Measurements from ENCODE around the gene ATXN7L3. TPM values are rescaled to one million over a fixed set of nuclear protein-coding genes. Genes with fewer than 3 reads are reported as not detected.

The ATXN7L3 gene
- total and polyA plus RNA-seq, 9 of the 15 experiments (the other 6 are each of a cell fraction or from before 2014, with no cell fraction given): 0.62 to 66.1 (median 33.2) TPM

DNA sequence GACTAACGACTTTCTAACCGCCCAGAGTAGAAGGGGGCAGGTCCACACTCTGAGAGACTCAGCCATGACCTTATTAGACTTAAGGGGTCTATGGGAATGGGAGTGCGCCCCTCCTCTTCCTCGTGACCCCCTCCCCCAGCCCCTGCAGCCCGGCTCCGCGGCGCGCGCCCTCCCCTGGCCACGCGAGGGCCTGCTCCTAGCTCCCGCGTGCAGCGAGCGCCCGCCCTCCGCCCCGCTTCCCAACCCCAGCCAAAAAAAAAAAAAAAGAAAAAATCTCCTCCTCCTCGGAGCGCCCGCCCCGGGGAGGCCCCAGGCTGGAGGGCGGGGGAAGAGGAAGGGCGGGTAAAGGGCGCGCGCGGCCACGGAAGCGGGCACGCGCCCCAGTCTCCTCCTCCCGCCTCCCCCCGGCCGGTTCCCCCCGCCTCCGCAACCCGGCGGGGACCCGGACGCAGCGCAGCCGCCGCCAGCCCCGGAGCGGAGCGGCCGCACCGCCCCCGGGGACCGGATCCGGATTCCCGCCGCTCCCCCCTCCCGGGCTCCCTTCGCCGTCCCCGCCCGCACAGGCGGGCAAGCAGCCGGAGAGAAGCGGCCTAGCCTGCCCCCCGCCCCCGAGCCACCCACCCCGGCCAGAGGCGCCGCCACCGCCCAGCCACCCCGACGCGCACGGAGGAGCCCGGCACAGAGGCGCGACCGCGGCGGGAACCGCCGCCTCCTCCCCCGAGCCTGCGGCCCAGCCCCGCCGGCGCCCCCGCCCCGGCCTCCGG, 18.8 kb upstream of the ATXN7L3 start (continued):
- TF ChIP-seq, protein P1, sequence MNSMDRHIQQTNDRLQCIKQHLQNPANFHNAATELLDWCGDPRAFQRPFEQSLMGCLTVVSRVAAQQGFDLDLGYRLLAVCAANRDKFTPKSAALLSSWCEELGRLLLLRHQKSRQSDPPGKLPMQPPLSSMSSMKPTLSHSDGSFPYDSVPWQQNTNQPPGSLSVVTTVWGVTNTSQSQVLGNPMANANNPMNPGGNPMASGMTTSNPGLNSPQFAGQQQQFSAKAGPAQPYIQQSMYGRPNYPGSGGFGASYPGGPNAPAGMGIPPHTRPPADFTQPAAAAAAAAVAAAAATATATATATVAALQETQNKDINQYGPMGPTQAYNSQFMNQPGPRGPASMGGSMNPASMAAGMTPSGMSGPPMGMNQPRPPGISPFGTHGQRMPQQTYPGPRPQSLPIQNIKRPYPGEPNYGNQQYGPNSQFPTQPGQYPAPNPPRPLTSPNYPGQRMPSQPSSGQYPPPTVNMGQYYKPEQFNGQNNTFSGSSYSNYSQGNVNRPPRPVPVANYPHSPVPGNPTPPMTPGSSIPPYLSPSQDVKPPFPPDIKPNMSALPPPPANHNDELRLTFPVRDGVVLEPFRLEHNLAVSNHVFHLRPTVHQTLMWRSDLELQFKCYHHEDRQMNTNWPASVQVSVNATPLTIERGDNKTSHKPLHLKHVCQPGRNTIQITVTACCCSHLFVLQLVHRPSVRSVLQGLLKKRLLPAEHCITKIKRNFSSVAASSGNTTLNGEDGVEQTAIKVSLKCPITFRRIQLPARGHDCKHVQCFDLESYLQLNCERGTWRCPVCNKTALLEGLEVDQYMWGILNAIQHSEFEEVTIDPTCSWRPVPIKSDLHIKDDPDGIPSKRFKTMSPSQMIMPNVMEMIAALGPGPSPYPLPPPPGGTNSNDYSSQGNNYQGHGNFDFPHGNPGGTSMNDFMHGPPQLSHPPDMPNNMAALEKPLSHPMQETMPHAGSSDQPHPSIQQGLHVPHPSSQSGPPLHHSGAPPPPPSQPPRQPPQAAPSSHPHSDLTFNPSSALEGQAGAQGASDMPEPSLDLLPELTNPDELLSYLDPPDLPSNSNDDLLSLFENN (IDR thresholded peaks at IDR 0.05; ENCODE audit: low read depth in 2 of 2, low read length in 2 of 2): no peak
- no peak for TF ChIP-seq GABPB2 (CRISPR knock-in tag; conservative IDR thresholded peaks at IDR 0.05)
- TF ChIP-seq SREBF1 (IDR thresholded peaks at IDR 0.05; ENCODE audit: borderline replicate concordance, low read depth, low read length): no peak
- peak; percentile 93 for TF ChIP-seq ZBTB1 (CRISPR knock-in tag; IDR thresholded peaks at IDR 0.05; ENCODE audit: borderline replicate concordance, low read depth)
- no peak for TF ChIP-seq MAFK (IDR thresholded peaks at IDR 0.05; ENCODE audit: low read length)
- TF ChIP-seq ZNF197 (CRISPR knock-in tag; IDR thresholded peaks at IDR 0.05; ENCODE audit: low read depth): peak; percentile 86; the same call in 1 of the 2 replicates
- TF ChIP-seq PTRF (tag; IDR thresholded peaks at IDR 0.05): no peak
- no peak for TF ChIP-seq PML (IDR thresholded peaks at IDR 0.05; ENCODE audit: low read length)
- TF ChIP-seq MED1 (CRISPR knock-in tag; IDR thresholded peaks at IDR 0.05; ENCODE audit: borderline replicate concordance): no peak
- peak; percentile 26 for TF ChIP-seq HNRNPK (IDR thresholded peaks at IDR 0.05; ENCODE audit: low read depth, low read length, poor library complexity, severe bottlenecking)
- TF ChIP-seq, protein P2, sequence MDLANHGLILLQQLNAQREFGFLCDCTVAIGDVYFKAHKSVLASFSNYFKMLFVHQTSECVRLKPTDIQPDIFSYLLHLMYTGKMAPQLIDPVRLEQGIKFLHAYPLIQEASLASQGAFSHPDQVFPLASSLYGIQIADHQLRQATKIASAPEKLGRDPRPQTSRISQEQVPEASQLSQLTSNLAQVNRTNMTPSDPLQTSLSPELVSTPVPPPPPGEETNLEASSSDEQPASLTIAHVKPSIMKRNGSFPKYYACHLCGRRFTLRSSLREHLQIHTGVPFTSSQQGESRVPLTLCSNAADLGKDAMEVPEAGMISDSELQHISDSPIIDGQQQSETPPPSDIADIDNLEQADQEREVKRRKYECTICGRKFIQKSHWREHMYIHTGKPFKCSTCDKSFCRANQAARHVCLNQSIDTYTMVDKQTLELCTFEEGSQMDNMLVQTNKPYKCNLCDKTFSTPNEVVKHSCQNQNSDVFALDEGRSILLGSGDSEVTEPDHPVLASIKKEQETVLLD (IDR thresholded peaks at IDR 0.05): no peak
- no peak for TF ChIP-seq NCOA2 (IDR thresholded peaks at IDR 0.05; ENCODE audit: partially characterized antibody in 2 of 2)
- TF ChIP-seq NFXL1 (CRISPR knock-in tag; IDR thresholded peaks at IDR 0.05): no peak
- TF ChIP-seq CTBP1 (IDR thresholded peaks at IDR 0.05; ENCODE audit: borderline replicate concordance): no peak
- TF ChIP-seq CC2D1A (IDR thresholded peaks at IDR 0.05): no peak
- TF ChIP-seq, protein P3, sequence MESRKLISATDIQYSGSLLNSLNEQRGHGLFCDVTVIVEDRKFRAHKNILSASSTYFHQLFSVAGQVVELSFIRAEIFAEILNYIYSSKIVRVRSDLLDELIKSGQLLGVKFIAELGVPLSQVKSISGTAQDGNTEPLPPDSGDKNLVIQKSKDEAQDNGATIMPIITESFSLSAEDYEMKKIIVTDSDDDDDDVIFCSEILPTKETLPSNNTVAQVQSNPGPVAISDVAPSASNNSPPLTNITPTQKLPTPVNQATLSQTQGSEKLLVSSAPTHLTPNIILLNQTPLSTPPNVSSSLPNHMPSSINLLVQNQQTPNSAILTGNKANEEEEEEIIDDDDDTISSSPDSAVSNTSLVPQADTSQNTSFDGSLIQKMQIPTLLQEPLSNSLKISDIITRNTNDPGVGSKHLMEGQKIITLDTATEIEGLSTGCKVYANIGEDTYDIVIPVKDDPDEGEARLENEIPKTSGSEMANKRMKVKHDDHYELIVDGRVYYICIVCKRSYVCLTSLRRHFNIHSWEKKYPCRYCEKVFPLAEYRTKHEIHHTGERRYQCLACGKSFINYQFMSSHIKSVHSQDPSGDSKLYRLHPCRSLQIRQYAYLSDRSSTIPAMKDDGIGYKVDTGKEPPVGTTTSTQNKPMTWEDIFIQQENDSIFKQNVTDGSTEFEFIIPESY (CRISPR knock-in tag; IDR thresholded peaks at IDR 0.05): no peak
- TF ChIP-seq AFF4 (CRISPR knock-in tag; IDR thresholded peaks at IDR 0.05): no peak

All from K562 (cell line).